CD14-positive monocyte (primary cell): ENCODE measurements around the gene RBFOX2. TPM values are rescaled to one million over a fixed set of nuclear protein-coding genes. Genes with fewer than 3 reads are reported as not detected.

Source experiments
- DNase-seq, 3 donors: peaks; one replicate each; pipeline ENCODE4 v3.0.0-alpha.2; 2011 to 2022
- H2AFZ ChIP-seq: 2 replicates; pipeline ENCODE4 v1.6.0; 2012; ENCODE audit warnings: mild to moderate bottlenecking, low read depth, low read length, inconsistent platforms; ENCODE audit not compliant: insufficient read depth, poor library complexity, severe bottlenecking
- H3K27ac ChIP-seq, 2 donors: 1 replicate in 1 of 2; 2 replicates in 1 of 2; pipeline ENCODE4 v1.5.1; 2012 to 2013; ENCODE audit warnings: low read length in 2 of 2, control low read depth in 1 of 2, inconsistent platforms in 1 of 2, low read depth in 1 of 2, mild to moderate bottlenecking in 1 of 2
- H3K27me3 ChIP-seq, 2 donors: one replicate each; pipeline versions ENCODE4 v1.6.0 to v1.6.1; 2011 to 2013; ENCODE audit warnings: low read length in 2 of 2; ENCODE audit not compliant: control insufficient read depth in 2 of 2, insufficient read depth in 2 of 2
- H3K36me3 ChIP-seq, 2 donors: replicated peaks in 1 of 2; 1 replicate in 1 of 2; 2 replicates in 1 of 2; pipeline versions ENCODE4 v1.5.1 to v1.6.1; 2012 to 2013; ENCODE audit warnings: low read length in 2 of 2, control low read depth in 1 of 2, inconsistent platforms in 1 of 2, mild to moderate bottlenecking in 1 of 2; ENCODE audit not compliant: insufficient read depth in 2 of 2, control insufficient read depth in 1 of 2
- H3K4me1 ChIP-seq, 2 donors: 1 replicate in 1 of 2; 2 replicates in 1 of 2; pipeline versions ENCODE4 v1.5.1 to v1.6.1; 2012 to 2013; ENCODE audit warnings: low read length in 2 of 2, control low read depth in 1 of 2, inconsistent platforms in 1 of 2, mild to moderate bottlenecking in 1 of 2, moderate library complexity in 1 of 2; ENCODE audit not compliant: insufficient read depth in 2 of 2, control insufficient read depth in 1 of 2
- H3K4me2 ChIP-seq: replicated peaks from 2 replicates; pipeline ENCODE3; 2012; ENCODE audit warnings: low read length, moderate library complexity, mild to moderate bottlenecking; ENCODE audit not compliant: poor library complexity, severe bottlenecking; ENCODE audit errors: extremely low read depth
- H3K4me3 ChIP-seq, 3 experiments: fragments of 200-600 bp in 1 of 3; sonication (generic) in 1 of 3; replicated peaks in 1 of 3; 1 replicate in 2 of 3; 2 replicates in 1 of 3; pipeline ENCODE4 v1.5.1; 2011 to 2013; ENCODE audit warnings: low read length in 3 of 3, mild to moderate bottlenecking in 3 of 3, control low read depth in 2 of 3, low read depth in 2 of 3, inconsistent platforms in 1 of 3, moderate library complexity in 1 of 3
- H3K79me2 ChIP-seq: 2 replicates; pipeline ENCODE4 v1.6.0; 2012; ENCODE audit warnings: mild to moderate bottlenecking, control low read depth, inconsistent platforms, low read length, moderate library complexity; ENCODE audit not compliant: insufficient read depth
- H3K9ac ChIP-seq: 2 replicates; pipeline ENCODE4 v1.6.0; 2017; ENCODE audit warnings: low read length, mild to moderate bottlenecking; ENCODE audit not compliant: insufficient read depth, poor library complexity, severe bottlenecking
- H3K9me3 ChIP-seq, 2 donors: replicated peaks in 1 of 2; 1 replicate in 1 of 2; 2 replicates in 1 of 2; pipeline versions ENCODE4 v1.5.1 to v1.6.1; 2012 to 2013; ENCODE audit warnings: low read length in 2 of 2, control low read depth in 1 of 2; ENCODE audit not compliant: control insufficient read depth in 1 of 2, insufficient read depth in 1 of 2
- H4K20me1 ChIP-seq: 2 replicates; pipeline ENCODE4 v1.6.0; 2012; ENCODE audit warnings: mild to moderate bottlenecking, low read length, control low read depth, moderate library complexity; ENCODE audit not compliant: insufficient read depth
- H3K27ac Mint-ChIP-seq, 7 donors: one replicate each; pipeline ENCODE4 v1.8.0; 2020; ENCODE audit warnings: mild to moderate bottlenecking in 7 of 7, mixed read lengths in 7 of 7, moderate library complexity in 6 of 7, inconsistent platforms in 2 of 7
- H3K27me3 Mint-ChIP-seq, 3 donors: one replicate each; pipeline ENCODE4 v1.8.0; 2021 to 2022; ENCODE audit warnings: low read depth in 3 of 3, mild to moderate bottlenecking in 3 of 3, mixed read lengths in 3 of 3, moderate library complexity in 3 of 3, inconsistent platforms in 1 of 3
- H3K36me3 Mint-ChIP-seq, 2 donors: one replicate each; pipeline ENCODE4 v1.8.0; 2020; ENCODE audit warnings: mixed read lengths in 2 of 2, inconsistent platforms in 1 of 2, mild to moderate bottlenecking in 1 of 2
- H3K4me1 Mint-ChIP-seq: one replicate; pipeline ENCODE4 v1.8.0; 2020; ENCODE audit warnings: mild to moderate bottlenecking, mixed read lengths
- H3K4me3 Mint-ChIP-seq, 2 donors: one replicate each; pipeline ENCODE4 v1.8.0; 2020; ENCODE audit warnings: mild to moderate bottlenecking in 2 of 2, mixed read lengths in 2 of 2, moderate library complexity in 1 of 2
- H3K9me3 Mint-ChIP-seq, 7 donors: one replicate each; pipeline ENCODE4 v1.8.0; 2020 to 2022; ENCODE audit warnings: mixed read lengths in 7 of 7, mild to moderate bottlenecking in 6 of 7, moderate library complexity in 6 of 7, inconsistent platforms in 2 of 7
- WGBS: methylation state at CpG from one replicate; pipeline ENCODE4 v1.1.5; 2013; ENCODE audit warnings: missing lambda C conversion rate; ENCODE audit not compliant: insufficient coverage; 5-methylcytosine and 5-hydroxymethylcytosine counted together
- intact Hi-C, 2 donors: fragments of 100-400 bp; cut with micrococcal nuclease; formaldehyde crosslinking; loops; one replicate each; pipeline versions ENCODE4 v1.15.0 to v1.15.1; 2023
- polyA plus RNA-seq, 3 donors: library from polyadenylated mRNA; depleted of rRNA in 1 of 3; unstranded in 2 of 3; stranded (reverse) in 1 of 3; fragments of 300-500 nt in 2 of 3; fragments of >200 nt in 1 of 3; fragmentation: Illumina TruSeq in 2 of 3; gene quantifications; 1 replicate in 2 of 3; 2 replicates in 1 of 3; pipeline ENCODE4 v1.2.3, GENCODE V29; 2012 to 2021
- TF ChIP-seq, protein P1 (sequence below): fragments of 200-600 bp; IDR thresholded peaks from one replicate; pipeline ENCODE4 v1.8.0; 2022; ENCODE audit warnings: antibody characterized with exemption, mild to moderate bottlenecking

The RBFOX2 gene
- polyA plus RNA-seq, 3 donors: not detected

GRCh38 chr22:35910926-35911325 is 117.7 kb downstream of the RBFOX2 start:
- H3K9ac ChIP-seq: no peak overlapping the region
- TF ChIP-seq, protein P1, sequence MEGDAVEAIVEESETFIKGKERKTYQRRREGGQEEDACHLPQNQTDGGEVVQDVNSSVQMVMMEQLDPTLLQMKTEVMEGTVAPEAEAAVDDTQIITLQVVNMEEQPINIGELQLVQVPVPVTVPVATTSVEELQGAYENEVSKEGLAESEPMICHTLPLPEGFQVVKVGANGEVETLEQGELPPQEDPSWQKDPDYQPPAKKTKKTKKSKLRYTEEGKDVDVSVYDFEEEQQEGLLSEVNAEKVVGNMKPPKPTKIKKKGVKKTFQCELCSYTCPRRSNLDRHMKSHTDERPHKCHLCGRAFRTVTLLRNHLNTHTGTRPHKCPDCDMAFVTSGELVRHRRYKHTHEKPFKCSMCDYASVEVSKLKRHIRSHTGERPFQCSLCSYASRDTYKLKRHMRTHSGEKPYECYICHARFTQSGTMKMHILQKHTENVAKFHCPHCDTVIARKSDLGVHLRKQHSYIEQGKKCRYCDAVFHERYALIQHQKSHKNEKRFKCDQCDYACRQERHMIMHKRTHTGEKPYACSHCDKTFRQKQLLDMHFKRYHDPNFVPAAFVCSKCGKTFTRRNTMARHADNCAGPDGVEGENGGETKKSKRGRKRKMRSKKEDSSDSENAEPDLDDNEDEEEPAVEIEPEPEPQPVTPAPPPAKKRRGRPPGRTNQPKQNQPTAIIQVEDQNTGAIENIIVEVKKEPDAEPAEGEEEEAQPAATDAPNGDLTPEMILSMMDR: no peak
- no peaks in the 10 kb centered on the region for H3K9me3 ChIP-seq
- no peaks in the 10 kb centered on the region for H3K9me3 Mint-ChIP-seq
- DNase-seq: no peak
- no peak overlapping the region for H3K27ac Mint-ChIP-seq
- H3K36me3 ChIP-seq: no peaks in the 10 kb centered on the region
- H2AFZ ChIP-seq: no peak overlapping the region
- H3K4me2 ChIP-seq: no peak overlapping the region
- H3K4me3 ChIP-seq: no peak overlapping the region
- no peaks in the 10 kb centered on the region for H3K27me3 ChIP-seq
- H3K27ac ChIP-seq: no peak overlapping the region
- no peaks in the 10 kb centered on the region for H4K20me1 ChIP-seq
- peaks cover 23 to 31% of the 10 kb centered on the region in 2 donors for H3K4me1 ChIP-seq
- H3K4me3 Mint-ChIP-seq: no peak overlapping the region
- peaks cover 39% of the 10 kb centered on the region for H3K4me1 Mint-ChIP-seq
- intact Hi-C loops: loop anchor here in 1 of 2 donors (10.0 kb wide), 1 partner anchor 276 kb away; no protein-coding TSS in a partner anchor
- H3K27me3 Mint-ChIP-seq: peaks cover 0 to 1% (median 0%) of the 10 kb centered on the region in 3 donors
- WGBS: no CpG with 5 or more reads among the region's 2 CpGs
- H3K36me3 Mint-ChIP-seq: no peaks in the 10 kb centered on the region
- H3K79me2 ChIP-seq: no peaks in the 10 kb centered on the region

- DNase-seq: peak; percentile 12 to 26 (median 18)
- H3K27ac Mint-ChIP-seq: peak overlapping the region in 4 of 7 donors; percentile 4 to 70 (median 19)
- H3K9me3 Mint-ChIP-seq: no peaks in the 10 kb centered on the region
- Histone ChIP-seq H3K4me3 (no peak overlapping the region), H3K27ac (no peak overlapping the region), H3K27me3 (no peaks in the 10 kb centered on the region), H3K9me3 (no peaks in the 10 kb centered on the region), H3K36me3 (no peaks in the 10 kb centered on the region), H2AFZ (no peak overlapping the region), H3K4me1 (peaks cover 17 to 24% of the 10 kb centered on the region in 2 donors), H3K9ac (no peak overlapping the region), H4K20me1 (no peaks in the 10 kb centered on the region), H3K79me2 (no peaks in the 10 kb centered on the region), H3K4me2 (no peak overlapping the region)
- H3K36me3 Mint-ChIP-seq: no peaks in the 10 kb centered on the region
- TF ChIP-seq, protein P1: no peak
- peaks cover 31% of the 10 kb centered on the region for H3K4me1 Mint-ChIP-seq
- H3K27me3 Mint-ChIP-seq: peaks cover 0 to 1% (median 0%) of the 10 kb centered on the region in 3 donors
- whole genome bisulfite sequencing: no CpG with 5 or more reads among the region's 4 CpGs
- intact Hi-C loops: loop anchor here in 1 of 2 donors (10.0 kb wide), 1 partner anchor 275 kb away; no protein-coding TSS in a partner anchor
- H3K4me3 Mint-ChIP-seq: no peak overlapping the region
Observed at GRCh38 chr22:35910003-35910769, 118.4 kb downstream of the RBFOX2 start.
